ENCODE results near the gene ATP10D. TPM values are rescaled to one million over a fixed set of nuclear protein-coding genes. Genes with fewer than 3 reads are reported as not detected.

ATP10D gene
- total and polyA plus RNA-seq, 3 experiments from 2014 or later = 6.3 to 7.2 (median 6.4) TPM

DNA sequence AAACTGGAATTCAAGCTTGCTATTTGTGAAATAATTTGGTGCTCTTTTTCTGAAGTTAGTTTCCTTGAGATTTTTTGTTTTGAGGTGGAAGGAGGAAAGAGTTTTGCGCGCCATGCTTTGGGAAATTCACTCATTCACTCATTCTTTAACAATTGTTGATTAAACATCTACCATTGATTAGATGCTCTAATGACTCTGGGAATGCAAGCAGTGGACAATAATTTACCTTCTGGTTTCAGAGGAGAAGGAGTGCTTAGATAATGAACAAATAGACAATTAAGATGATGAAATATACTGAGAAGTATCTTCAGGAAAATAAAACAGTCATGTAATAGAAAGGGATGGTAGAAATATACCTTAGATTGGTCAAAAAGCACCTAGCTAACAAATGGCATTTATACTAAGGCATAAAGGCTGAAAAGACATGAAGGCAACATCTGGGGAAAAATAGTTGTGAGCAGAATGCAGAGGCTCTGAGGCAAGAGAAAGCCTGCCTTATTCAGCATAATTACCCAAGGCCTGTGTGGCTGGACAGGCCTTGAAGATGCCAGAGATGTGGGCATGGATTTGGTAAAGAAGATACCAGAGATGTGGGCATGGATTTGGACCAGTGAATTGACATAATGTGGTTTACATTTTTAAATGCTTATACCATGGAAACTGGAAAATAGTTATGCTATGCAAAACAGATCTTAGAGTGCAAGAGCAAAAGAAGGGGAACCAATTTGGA is 18.9 kb upstream of the ATP10D start:
- Mint-ChIP-seq H3K36me3 (peaks cover 0 to 5% (median 0%) of the 10 kb centered on the region in 3 donors), H3K27me3 (no peaks in the 10 kb centered on the region), H3K4me3 (no peak overlapping the region), H3K27ac (no peak overlapping the region), H3K9me3 (no peaks in the 10 kb centered on the region), H3K4me1 (peaks cover 23 to 25% (median 24%) of the 10 kb centered on the region in 3 donors)
- POLR2A ChIA-PET = no interaction called here
- Histone ChIP-seq H3K4me1 (ENCODE audit: insufficient read depth, low read length) (peaks cover 22% of the 10 kb centered on the region), H3K36me3 (ENCODE audit: insufficient read depth, low read length) (no peaks in the 10 kb centered on the region), H3K4me3 (ENCODE audit: low read length) (no peak overlapping the region), H3K27me3 (ENCODE audit: insufficient read depth, low read length, poor library complexity, severe bottlenecking) (no peaks in the 10 kb centered on the region), H3K9me3 (ENCODE audit: low read length) (no peaks in the 10 kb centered on the region), H3K27ac (ENCODE audit: low read depth, low read length) (no peak overlapping the region)
- no peak for DNase-seq
- CTCF ChIA-PET = no interaction called here

GRCh38 chr4:47468706-47469365 is 16.2 kb upstream of the ATP10D start:
- no peak overlapping the region for H3K4me3 ChIP-seq (ENCODE audit: low read length)
- ChIA-PET POLR2A (no interaction called here), CTCF (no interaction called here)
- Mint-ChIP-seq H3K9me3 (no peaks in the 10 kb centered on the region), H3K27me3 (peaks cover 0 to 11% of the 10 kb centered on the region in 2 donors), H3K4me1 (peaks cover 1 to 2% (median 2%) of the 10 kb centered on the region in 3 donors), H3K27ac (no peak overlapping the region), H3K4me3 (no peak overlapping the region), H3K36me3 (no peaks in the 10 kb centered on the region)
- no peaks in the 10 kb centered on the region for H3K36me3 ChIP-seq (ENCODE audit: insufficient read depth, low read length)
- H3K9me3 ChIP-seq (ENCODE audit: low read length) = no peaks in the 10 kb centered on the region
- H3K4me1 ChIP-seq (ENCODE audit: insufficient read depth, low read length) = peaks cover 4% of the 10 kb centered on the region
- H3K27ac ChIP-seq (ENCODE audit: low read depth, low read length) = no peak overlapping the region
- H3K27me3 ChIP-seq (ENCODE audit: insufficient read depth, low read length, poor library complexity, severe bottlenecking) = no peaks in the 10 kb centered on the region
- no peak for DNase-seq

GRCh38 chr4:47469951-47470350 is 15.1 kb upstream of the ATP10D start:
- Mint-ChIP-seq H3K36me3 (no peaks in the 10 kb centered on the region), H3K9me3 (no peaks in the 10 kb centered on the region), H3K4me1 (no peaks in the 10 kb centered on the region), H3K27me3 (peaks cover 0 to 11% of the 10 kb centered on the region in 2 donors), H3K27ac (no peak overlapping the region), H3K4me3 (no peak overlapping the region)
- H3K9me3 ChIP-seq (ENCODE audit: low read length) = no peaks in the 10 kb centered on the region
- POLR2A ChIA-PET = no interaction called here
- H3K27ac ChIP-seq (ENCODE audit: low read depth, low read length) = no peak overlapping the region
- no peaks in the 10 kb centered on the region for H3K4me1 ChIP-seq (ENCODE audit: insufficient read depth, low read length)
- H3K36me3 ChIP-seq (ENCODE audit: insufficient read depth, low read length) = no peaks in the 10 kb centered on the region
- no peaks in the 10 kb centered on the region for H3K27me3 ChIP-seq (ENCODE audit: insufficient read depth, low read length, poor library complexity, severe bottlenecking)
- DNase-seq = no peak
- CTCF ChIA-PET = no interaction called here
- H3K4me3 ChIP-seq (ENCODE audit: low read length) = no peak overlapping the region

DNA sequence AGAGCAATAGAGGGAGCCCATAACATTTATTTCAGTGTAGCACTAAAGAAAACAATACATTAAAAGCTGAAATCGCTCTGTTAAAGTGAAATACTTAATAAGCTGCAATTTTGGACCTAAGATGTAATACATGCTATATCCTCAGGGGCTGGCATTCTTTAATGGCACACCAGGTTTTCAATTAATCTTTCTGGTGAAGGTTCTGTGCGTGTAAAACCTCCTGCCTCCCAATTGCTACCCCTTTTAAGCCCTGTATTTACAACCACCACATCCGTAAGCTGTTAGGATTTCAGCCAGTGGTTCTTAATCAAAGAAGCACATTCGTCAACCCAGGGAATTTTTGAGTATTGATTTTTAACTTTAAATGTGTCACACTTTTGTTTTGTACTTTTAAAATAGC is 14.0 kb upstream of the ATP10D start:
- ChIA-PET POLR2A (no interaction called here), CTCF (interaction anchor here (1.2 kb wide), 1 partner anchor 14 kb away, joined by 3 read pairs; the partner anchor contains the start of gene ATP10D)
- H3K36me3 ChIP-seq (ENCODE audit: insufficient read depth, low read length) = no peaks in the 10 kb centered on the region
- Mint-ChIP-seq H3K4me3 (no peak overlapping the region), H3K4me1 (no peaks in the 10 kb centered on the region), H3K36me3 (no peaks in the 10 kb centered on the region), H3K27me3 (peaks cover 0 to 11% of the 10 kb centered on the region in 2 donors), H3K9me3 (no peaks in the 10 kb centered on the region), H3K27ac (no peak overlapping the region)
- DNase-seq = no peak
- no peak overlapping the region for H3K4me3 ChIP-seq (ENCODE audit: low read length)
- no peaks in the 10 kb centered on the region for H3K9me3 ChIP-seq (ENCODE audit: low read length)
- no peaks in the 10 kb centered on the region for H3K4me1 ChIP-seq (ENCODE audit: insufficient read depth, low read length)
- no peaks in the 10 kb centered on the region for H3K27me3 ChIP-seq (ENCODE audit: insufficient read depth, low read length, poor library complexity, severe bottlenecking)
- H3K27ac ChIP-seq (ENCODE audit: low read depth, low read length) = no peak overlapping the region

DNA sequence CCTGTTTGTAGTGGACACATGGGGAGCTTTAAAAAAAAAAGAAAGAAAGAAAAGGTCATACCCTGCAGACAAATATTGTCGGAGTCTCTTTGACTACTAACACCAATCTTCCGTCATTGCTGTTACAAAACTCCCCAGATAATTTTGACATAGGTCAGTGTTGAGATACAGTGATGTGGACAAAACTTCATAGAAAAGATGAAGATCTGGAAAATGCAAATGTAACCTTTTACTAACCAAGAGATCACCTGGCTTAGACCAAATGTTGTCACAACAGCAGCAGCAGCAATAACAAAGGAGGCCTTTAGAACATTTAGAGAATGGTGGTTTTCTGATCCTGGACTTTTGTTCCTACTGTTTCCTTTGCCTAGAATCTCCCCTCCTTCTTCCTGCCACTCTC is 13.5 kb upstream of the ATP10D start:
- no peak overlapping the region for H3K27ac ChIP-seq (ENCODE audit: low read depth, low read length)

DNA sequence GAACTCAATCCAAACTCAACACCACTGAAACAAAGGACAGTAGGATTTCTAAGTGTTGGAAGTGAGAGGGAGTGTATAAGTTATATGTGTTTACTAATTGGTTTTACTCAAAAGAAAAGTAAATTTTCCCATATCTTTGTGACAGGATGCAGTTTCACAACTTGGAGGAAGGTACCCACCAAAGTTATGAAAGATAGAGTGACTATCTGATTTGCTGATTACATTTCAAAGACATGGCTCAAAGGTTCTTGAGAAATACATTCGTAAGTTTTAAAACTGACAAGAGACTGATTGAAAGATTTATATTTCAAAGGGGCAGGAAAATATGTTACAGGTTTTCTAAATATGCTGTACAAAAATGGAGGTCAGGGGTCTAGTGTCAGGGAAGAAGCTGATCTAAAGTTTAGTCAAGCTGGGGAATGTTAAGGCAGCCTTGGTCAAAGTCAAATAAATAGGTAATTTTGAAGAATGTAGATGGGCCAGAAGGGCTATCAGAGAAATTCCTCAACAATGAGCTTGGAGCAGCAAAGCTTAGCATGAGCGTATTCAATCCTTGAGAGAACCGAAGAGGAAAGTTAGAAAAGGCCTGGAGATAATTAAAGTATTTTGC is 11.8 kb upstream of the ATP10D start:
- Histone ChIP-seq H3K27me3 (ENCODE audit: insufficient read depth, low read length, poor library complexity, severe bottlenecking) (no peaks in the 10 kb centered on the region), H3K27ac (ENCODE audit: low read depth, low read length) (no peak overlapping the region), H3K4me3 (ENCODE audit: low read length) (no peak overlapping the region), H3K9me3 (ENCODE audit: low read length) (no peaks in the 10 kb centered on the region), H3K36me3 (ENCODE audit: insufficient read depth, low read length) (no peaks in the 10 kb centered on the region), H3K4me1 (ENCODE audit: insufficient read depth, low read length) (no peaks in the 10 kb centered on the region)
- no peaks in the 10 kb centered on the region for H3K9me3 Mint-ChIP-seq
- H3K4me3 Mint-ChIP-seq = no peak overlapping the region
- H3K36me3 Mint-ChIP-seq = no peaks in the 10 kb centered on the region
- CTCF ChIA-PET = interaction anchor here (1.0 to 1.7 kb wide), 3 partner anchors 10 to 12 kb away, joined by 4 to 5 read pairs (median 4); partner anchors contain the start of genes ATP10D and COMMD8
- DNase-seq = no peak
- peaks cover 1 to 11% of the 10 kb centered on the region in 2 donors for H3K27me3 Mint-ChIP-seq
- no peak overlapping the region for H3K27ac Mint-ChIP-seq
- no peaks in the 10 kb centered on the region for H3K4me1 Mint-ChIP-seq
- POLR2A ChIA-PET = no interaction called here

More for the DNA sequence above, 13.5 kb upstream of the ATP10D start:
- H3K9me3 Mint-ChIP-seq = no peaks in the 10 kb centered on the region
- ChIA-PET POLR2A (no interaction called here), CTCF (interaction anchor here (1.2 kb wide), 1 partner anchor 13 kb away, joined by 3 read pairs; the partner anchor contains the start of gene ATP10D)
- H3K4me1 ChIP-seq (ENCODE audit: insufficient read depth, low read length) = no peaks in the 10 kb centered on the region
- no peaks in the 10 kb centered on the region for H3K4me1 Mint-ChIP-seq
- H3K27ac Mint-ChIP-seq = no peak overlapping the region
- peaks cover 0 to 11% of the 10 kb centered on the region in 2 donors for H3K27me3 Mint-ChIP-seq
- no peak overlapping the region for H3K4me3 ChIP-seq (ENCODE audit: low read length)
- no peaks in the 10 kb centered on the region for H3K27me3 ChIP-seq (ENCODE audit: insufficient read depth, low read length, poor library complexity, severe bottlenecking)
- no peak overlapping the region for H3K4me3 Mint-ChIP-seq
- no peaks in the 10 kb centered on the region for H3K9me3 ChIP-seq (ENCODE audit: low read length)
- no peak for DNase-seq
- no peaks in the 10 kb centered on the region for H3K36me3 ChIP-seq (ENCODE audit: insufficient read depth, low read length)
- no peaks in the 10 kb centered on the region for H3K36me3 Mint-ChIP-seq

GRCh38 chr4:47474799-47475198 is 10.3 kb upstream of the ATP10D start:
- H3K9me3 ChIP-seq (ENCODE audit: low read length) = no peaks in the 10 kb centered on the region
- DNase-seq = no peak
- Mint-ChIP-seq H3K27me3 (peaks cover 4 to 11% of the 10 kb centered on the region in 2 donors), H3K9me3 (no peaks in the 10 kb centered on the region), H3K27ac (no peak overlapping the region), H3K4me3 (no peak overlapping the region), H3K4me1 (no peaks in the 10 kb centered on the region), H3K36me3 (no peaks in the 10 kb centered on the region)
- H3K4me1 ChIP-seq (ENCODE audit: insufficient read depth, low read length) = no peaks in the 10 kb centered on the region
- no peaks in the 10 kb centered on the region for H3K36me3 ChIP-seq (ENCODE audit: insufficient read depth, low read length)
- H3K27ac ChIP-seq (ENCODE audit: low read depth, low read length) = no peak overlapping the region
- CTCF ChIA-PET = no interaction called here
- POLR2A ChIA-PET = no interaction called here
- no peak overlapping the region for H3K4me3 ChIP-seq (ENCODE audit: low read length)
- H3K27me3 ChIP-seq (ENCODE audit: insufficient read depth, low read length, poor library complexity, severe bottlenecking) = no peaks in the 10 kb centered on the region

GRCh38 chr4:47475411-47475810 is 9.7 kb upstream of the ATP10D start:
- peaks cover 4 to 11% of the 10 kb centered on the region in 2 donors for H3K27me3 Mint-ChIP-seq
- no peaks in the 10 kb centered on the region for H3K9me3 ChIP-seq (ENCODE audit: low read length)
- H3K4me1 Mint-ChIP-seq = no peaks in the 10 kb centered on the region
- no peak overlapping the region for H3K4me3 Mint-ChIP-seq
- H3K9me3 Mint-ChIP-seq = no peaks in the 10 kb centered on the region
- no peaks in the 10 kb centered on the region for H3K36me3 ChIP-seq (ENCODE audit: insufficient read depth, low read length)
- H3K27ac Mint-ChIP-seq = no peak overlapping the region
- no peak overlapping the region for H3K27ac ChIP-seq (ENCODE audit: low read depth, low read length)
- ChIA-PET CTCF (no interaction called here), POLR2A (no interaction called here)
- no peak for DNase-seq
- no peaks in the 10 kb centered on the region for H3K4me1 ChIP-seq (ENCODE audit: insufficient read depth, low read length)
- no peaks in the 10 kb centered on the region for H3K27me3 ChIP-seq (ENCODE audit: insufficient read depth, low read length, poor library complexity, severe bottlenecking)
- peaks cover 0 to 1% (median 0%) of the 10 kb centered on the region in 3 donors for H3K36me3 Mint-ChIP-seq
- H3K4me3 ChIP-seq (ENCODE audit: low read length) = no peak overlapping the region

Data from CD8-positive, alpha-beta memory T cell (primary cell).